CMK (cell line): Measurements from ENCODE around the gene NOS1AP.
"Not testable (repeated sequence)": the region's sequence is repeated elsewhere in the genome, so short reads cannot be mapped to it uniquely, and the experiment has no call there.

Experiments
- DNase-seq: peaks from one replicate; pipeline ENCODE4 v3.0.0-alpha.2; 2010; ENCODE audit warnings: low read depth

NOS1AP gene

DNA sequence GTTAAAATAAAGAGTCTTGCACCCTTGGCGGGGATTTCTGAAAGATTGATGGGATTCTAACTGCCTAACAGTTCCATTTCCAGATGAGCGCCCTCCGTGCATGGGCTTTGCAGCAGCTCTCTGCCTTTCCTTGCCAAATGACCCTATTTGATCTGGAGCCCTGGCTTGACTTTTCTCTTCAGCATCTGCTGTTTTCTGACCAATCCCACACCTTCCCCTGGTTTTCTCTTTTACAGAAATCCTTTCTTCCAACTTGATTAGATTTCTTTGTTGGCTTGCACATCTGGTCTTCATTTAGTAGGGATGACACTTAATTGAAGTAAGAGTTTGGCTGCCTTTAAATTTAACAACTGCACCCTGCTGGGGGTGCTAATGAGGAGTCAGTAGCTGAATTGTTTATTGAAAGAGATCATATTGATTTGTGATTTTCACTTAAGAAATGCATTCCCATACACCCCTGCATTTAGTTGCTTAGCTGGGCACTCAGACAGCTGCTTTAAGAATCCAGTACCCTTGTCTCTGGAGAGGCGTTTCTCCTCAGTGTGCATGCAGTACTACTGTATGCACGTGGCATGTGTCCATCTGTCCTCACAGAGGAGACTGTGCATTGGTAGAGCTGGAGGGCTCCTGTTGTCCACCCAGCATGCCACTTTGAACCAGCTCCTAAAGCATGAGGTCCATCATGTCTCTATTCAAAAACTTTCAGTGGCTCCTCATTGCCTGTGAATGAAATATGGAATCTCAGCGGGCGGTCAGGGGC, 99.7 kb downstream of the NOS1AP start:
- DNase-seq = no peak

DNA sequence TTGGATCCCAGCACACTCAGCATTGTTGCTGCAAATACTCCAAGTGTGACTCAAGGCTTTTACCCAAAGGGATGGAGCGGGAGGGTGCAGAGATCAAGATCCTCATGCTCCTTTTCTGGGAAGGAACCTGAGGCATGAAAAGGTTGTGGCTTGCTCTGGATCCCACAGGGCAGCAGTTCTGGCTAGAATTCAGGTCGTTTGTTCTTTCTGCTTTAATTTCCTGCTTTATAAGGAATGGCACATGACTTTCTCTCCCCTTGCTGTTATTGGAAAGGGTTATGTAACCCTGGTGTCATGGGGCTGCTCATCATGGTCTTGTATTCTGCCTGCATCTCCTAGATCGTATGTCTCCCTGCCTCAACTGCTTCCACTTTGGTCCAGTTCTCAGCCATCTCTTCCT, 101.6 kb downstream of the NOS1AP start:
- no peak for DNase-seq

- DNase-seq = no peak
Measured at GRCh38 chr1:162172311-162173102, 103.0 kb downstream of the NOS1AP start.

- DNase-seq = not testable (repeated sequence)
Measured at GRCh38 chr1:162173607-162174006, 104.1 kb downstream of the NOS1AP start.

DNA sequence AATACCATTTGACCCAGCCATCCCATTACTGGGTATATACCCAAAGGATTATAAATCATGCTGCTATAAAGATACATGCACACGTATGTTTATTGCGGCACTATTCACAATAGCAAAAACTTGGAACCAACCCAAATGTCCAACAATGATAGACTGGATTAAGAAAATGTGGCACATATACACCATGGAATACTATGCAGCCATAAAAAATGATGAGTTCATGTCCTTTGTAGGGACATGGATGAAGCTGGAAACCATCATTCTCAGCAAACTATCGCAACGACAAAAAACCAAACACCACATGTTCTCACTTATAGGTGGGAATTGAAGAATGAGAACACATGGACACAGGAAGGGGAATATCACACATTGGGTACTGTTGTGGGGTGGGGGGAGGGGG, 104.5 kb downstream of the NOS1AP start:
- not testable (repeated sequence) for DNase-seq

DNA sequence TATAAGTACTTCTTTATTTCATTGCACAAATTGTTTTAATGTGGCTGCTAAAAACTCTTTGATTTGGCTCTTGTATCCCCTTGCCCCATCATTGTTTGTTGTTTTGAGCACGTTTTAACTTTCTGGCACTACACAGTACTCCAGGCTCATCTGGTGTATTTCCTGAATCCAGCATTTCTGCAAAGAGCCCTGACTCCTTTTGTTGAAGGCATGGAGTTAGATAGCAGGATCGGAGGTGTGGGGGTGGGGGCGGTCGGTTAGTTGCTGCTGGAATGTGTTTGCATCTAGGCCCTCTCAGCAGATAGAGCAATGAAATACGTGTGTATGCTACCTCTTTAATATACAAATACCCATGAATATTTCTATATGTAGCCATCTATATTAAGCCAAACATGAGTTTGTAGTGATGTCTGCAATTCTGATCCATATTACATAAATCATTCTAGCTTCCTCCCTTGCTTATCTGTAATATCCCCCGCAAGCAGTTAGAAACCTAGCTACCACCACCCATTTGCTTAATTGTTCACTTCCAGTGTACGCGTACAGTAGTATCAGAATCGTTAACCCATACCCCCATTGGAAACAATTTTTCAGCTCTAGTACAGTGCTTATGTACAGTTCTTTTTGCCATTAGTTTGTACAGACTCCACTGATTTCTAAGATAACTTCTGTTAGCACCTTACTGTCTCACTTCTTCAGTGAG, 106.0 kb downstream of the NOS1AP start:
- DNase-seq = no peak

- no peak for DNase-seq
Measured at GRCh38 chr1:162177126-162177525, 107.6 kb downstream of the NOS1AP start.

DNA sequence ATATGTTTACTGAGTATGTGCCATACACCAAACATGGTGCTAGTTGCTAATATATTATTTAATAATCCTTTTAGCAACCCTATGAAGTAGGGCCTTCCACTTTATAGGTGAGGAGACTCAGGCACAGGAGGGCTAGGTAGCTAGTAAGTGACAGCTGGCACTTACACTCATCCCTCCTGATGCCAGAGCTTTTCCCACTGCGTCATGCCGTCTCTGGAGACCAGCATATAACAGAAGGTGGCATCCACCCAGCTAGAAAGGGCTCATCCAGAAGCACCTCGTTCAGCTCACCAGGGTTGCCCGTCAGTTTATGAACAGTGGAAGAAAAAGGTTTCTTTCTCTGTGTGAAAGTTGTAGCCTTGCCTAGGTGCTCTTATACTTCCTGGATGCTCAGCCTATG, 108.9 kb downstream of the NOS1AP start:
- no peak for DNase-seq

DNA sequence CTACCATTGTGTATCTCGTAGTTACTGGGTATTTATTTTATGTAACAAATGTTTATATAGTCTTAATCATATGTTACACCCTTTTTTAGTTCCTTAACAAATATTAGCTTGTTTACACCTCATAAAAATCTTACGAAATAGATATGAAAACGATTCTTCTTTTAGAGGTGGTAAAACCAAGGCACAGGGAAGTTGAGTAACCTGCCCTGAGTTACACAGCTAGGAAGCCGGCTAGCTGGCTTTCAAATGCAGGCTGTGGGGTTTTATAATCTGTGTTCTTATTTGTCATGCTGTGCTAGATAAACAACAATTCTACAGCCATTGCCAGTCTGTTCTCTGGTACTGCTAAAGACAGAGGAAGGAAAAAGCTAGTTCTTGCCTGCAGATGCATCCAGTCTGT, 109.6 kb downstream of the NOS1AP start:
- no peak for DNase-seq

DNA sequence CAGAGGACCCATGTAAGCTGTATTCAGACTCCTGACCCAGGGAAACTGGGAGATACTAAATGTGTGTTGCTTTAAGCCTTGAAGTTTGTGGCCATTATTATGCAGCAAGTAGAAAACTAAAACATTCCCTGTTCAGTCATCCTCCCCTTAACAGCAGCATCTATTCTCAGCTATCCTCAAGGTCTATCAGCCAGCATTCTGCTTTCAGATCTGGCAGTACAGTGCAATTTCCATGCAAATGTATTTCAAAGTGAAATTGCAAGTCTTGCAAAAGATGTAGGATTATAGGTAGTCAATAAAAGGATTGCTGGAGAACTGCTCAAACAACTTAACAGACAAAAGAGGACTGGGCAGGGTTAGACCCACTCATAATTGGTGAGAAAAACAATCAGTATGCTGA, 111.3 kb downstream of the NOS1AP start:
- no peak for DNase-seq

GRCh38 chr1:162182090-162182489, 112.6 kb downstream of the NOS1AP start:
- DNase-seq = no peak

DNA sequence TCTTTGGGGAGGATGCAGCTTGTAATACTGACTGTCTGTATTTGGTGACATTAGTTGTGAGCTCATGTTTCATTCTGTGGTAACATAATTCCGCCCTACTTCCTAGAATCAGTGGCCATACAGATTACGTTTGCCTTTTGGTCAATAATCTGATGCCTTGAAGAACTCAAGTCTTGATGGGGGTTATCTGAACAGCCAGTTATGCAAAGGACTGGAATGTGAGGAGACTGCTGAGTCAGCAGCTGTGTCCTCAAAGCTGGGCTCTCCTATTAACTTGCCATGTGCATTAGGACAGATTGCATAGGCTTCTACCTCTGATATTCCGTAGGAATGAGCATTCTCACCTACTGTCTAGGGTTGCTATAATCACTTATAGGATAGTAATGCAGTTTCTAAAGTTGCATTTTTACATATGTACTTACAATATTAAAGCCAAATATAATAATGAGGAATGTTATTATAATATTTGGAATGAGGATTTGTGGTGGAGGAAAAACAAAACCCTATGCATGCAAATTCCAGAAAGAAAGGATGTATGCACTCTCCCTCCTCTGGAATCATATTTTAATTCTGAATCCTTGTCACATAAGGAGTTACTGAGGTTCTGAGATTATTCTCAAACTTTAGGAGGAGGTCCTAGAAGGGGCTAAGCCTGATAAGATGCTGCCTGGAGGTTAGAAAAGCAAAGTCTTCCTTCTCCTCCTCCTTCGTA, 116.0 kb downstream of the NOS1AP start:
- DNase-seq = peak; percentile 52

- no peak for DNase-seq
Measured at GRCh38 chr1:162186026-162186374, 116.5 kb downstream of the NOS1AP start.

DNA sequence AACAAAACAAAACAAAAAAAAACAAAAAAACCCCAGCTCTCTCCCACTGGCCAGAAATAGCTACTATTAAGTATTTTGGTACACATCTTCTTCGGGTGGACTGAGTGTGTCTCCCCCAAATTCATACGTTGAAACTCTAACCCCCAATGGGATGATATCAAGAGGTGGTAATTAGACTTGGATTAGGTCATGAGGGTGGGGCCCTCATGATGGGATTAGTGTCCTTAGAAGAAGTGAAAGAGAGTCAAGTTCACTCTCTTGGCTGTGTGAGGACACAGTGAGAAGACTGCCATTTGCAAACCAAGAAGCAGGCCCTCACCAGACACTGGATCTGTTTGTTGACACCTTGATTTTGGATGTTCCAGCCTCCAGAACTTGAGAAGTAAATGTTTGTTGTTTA, 116.9 kb downstream of the NOS1AP start:
- DNase-seq = no peak

GRCh38 chr1:162187687-162188276, 118.3 kb downstream of the NOS1AP start:
- DNase-seq = no peak

DNA sequence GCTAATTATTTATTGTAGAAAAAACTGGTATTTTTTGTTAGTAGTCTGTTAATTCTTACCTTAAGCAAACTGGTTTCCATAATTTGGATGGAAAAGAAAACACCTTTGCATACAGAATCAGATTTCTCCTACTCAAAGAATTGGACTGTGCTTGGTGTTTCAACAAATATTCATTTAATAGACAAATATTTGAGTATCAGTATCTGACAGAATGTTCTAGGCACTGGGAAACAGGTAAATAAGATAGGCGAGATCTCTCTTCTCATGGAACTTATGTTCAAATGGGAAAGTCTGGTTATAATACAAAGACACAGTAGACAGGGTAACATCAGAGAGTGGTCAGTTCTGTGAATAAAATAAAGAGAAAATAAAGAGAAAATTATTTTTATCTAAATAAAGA, 119.9 kb downstream of the NOS1AP start:
- DNase-seq = no peak

- peak; percentile 81 for DNase-seq
Measured at GRCh38 chr1:162191396-162192305, 122.2 kb downstream of the NOS1AP start.

- no peak for DNase-seq
Measured at GRCh38 chr1:162192306-162192678, 122.8 kb downstream of the NOS1AP start.

GRCh38 chr1:162192763-162193162, 123.3 kb downstream of the NOS1AP start:
- DNase-seq = no peak

DNA sequence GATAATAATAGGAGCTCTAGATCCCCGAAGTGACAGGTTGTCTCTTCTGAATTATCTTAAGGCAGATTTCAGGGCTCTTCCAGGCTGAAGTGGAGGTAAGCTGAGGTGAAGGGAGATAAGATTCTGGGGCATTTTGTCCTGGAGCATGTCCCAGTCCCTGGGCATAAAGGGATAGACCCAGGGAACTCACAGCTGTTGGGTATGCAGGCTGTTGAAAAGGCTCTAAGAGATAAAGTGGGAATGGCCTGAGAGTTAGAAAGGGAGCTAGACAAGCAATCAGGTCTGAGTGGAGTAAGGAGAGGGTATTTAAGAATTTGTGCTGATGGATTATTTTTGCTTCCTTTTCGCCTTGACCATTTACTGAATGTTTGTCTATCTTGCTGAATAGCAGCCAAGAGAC, 123.7 kb downstream of the NOS1AP start:
- DNase-seq = no peak

GRCh38 chr1:162193815-162194214, 124.3 kb downstream of the NOS1AP start:
- no peak for DNase-seq
